Kidney epithelial cell (primary cell): ENCODE data around the gene TTLL11. TPM values are rescaled to one million over a fixed set of nuclear protein-coding genes. Genes with fewer than 3 reads are reported as not detected.

ENCODE experiments used
- DNase-seq: peaks from one replicate; pipeline ENCODE4 v3.0.0-alpha.2; 2010; ENCODE audit warnings: low read depth
- H3K27me3 ChIP-seq: 2 replicates; pipeline ENCODE4 v1.6.0; 2011; ENCODE audit warnings: low read length; ENCODE audit not compliant: control insufficient read depth, insufficient read depth
- H3K36me3 ChIP-seq: 2 replicates; pipeline ENCODE4 v1.5.1; 2011; ENCODE audit warnings: low read length; ENCODE audit not compliant: control insufficient read depth, insufficient read depth
- H3K4me3 ChIP-seq: 2 replicates; pipeline ENCODE4 v1.5.1; 2011; ENCODE audit warnings: low read depth, mild to moderate bottlenecking, control low read depth, low read length
- CTCF ChIP-seq: IDR thresholded peaks from 2 replicates; pipeline ENCODE4 v1.5.1; 2011; ENCODE audit warnings: mild to moderate bottlenecking, moderate library complexity, low read length, control low read depth, inconsistent platforms; ENCODE audit not compliant: insufficient read depth, poor library complexity, severe bottlenecking
- total RNA-seq: library from RNA; depleted of rRNA; stranded (reverse); fragments of >200 nt; gene quantifications from 2 replicates; pipeline ENCODE4 v1.2.3, GENCODE V29; 2015

TTLL11 gene
- total RNA-seq, 1 donor from 2014 or later = 4.2 TPM

DNA sequence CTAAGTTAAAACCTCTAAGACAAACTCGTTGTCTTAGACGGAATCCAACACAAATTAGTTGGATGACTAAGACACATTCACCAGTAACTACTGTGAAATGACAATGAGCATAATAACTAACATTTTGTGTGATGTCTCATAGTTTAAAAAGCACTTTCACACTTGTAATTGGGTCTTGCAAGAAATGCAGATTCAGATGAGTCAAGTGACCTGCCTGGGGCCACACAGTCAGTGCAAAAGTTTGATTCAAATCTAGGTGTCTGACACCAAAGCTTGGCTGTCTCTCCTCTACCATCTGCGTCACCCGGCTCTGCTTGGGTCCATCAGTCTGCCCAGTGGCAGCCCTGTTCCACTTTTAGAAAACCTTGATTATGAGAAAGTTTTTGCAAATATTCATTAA lies 143.7 kb downstream of the TTLL11 start:
- no peak overlapping the region for H3K4me3 ChIP-seq
- no peaks in the 10 kb centered on the region for H3K27me3 ChIP-seq
- no peaks in the 10 kb centered on the region for H3K36me3 ChIP-seq
- no peak for TF ChIP-seq CTCF
- no peak for DNase-seq

GRCh38 chr9:121947775-121948174 lies 145.3 kb downstream of the TTLL11 start:
- Histone ChIP-seq H3K36me3 (no peaks in the 10 kb centered on the region), H3K27me3 (no peaks in the 10 kb centered on the region), H3K4me3 (no peak overlapping the region)
- no peak for TF ChIP-seq CTCF
- no peak for DNase-seq

GRCh38 chr9:121946465-121946864 lies 146.6 kb downstream of the TTLL11 start:
- no peak overlapping the region for H3K4me3 ChIP-seq
- no peak for TF ChIP-seq CTCF
- H3K27me3 ChIP-seq = no peaks in the 10 kb centered on the region
- no peaks in the 10 kb centered on the region for H3K36me3 ChIP-seq
- DNase-seq = no peak

DNA sequence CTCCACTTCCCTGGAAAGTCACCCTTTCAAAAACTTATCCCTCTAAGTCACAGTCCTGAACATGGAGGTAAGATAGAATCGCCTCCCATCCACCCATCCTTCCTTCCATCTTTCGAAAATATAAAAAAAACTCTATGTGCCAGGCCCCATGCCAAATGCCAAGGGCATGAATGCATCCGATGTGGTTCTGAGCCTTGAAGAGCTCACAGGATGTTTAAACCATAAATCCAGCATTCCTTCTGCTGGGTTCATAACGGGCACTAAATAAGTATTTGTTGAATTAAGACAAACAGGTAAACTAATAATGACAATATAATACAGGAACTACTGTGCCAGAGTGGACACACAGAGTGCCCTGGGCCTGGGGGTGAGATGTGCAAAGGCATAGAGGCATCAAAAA lies 147.3 kb downstream of the TTLL11 start:
- no peak for TF ChIP-seq CTCF
- Histone ChIP-seq H3K36me3 (no peaks in the 10 kb centered on the region), H3K27me3 (no peaks in the 10 kb centered on the region), H3K4me3 (no peak overlapping the region)
- no peak for DNase-seq

DNA sequence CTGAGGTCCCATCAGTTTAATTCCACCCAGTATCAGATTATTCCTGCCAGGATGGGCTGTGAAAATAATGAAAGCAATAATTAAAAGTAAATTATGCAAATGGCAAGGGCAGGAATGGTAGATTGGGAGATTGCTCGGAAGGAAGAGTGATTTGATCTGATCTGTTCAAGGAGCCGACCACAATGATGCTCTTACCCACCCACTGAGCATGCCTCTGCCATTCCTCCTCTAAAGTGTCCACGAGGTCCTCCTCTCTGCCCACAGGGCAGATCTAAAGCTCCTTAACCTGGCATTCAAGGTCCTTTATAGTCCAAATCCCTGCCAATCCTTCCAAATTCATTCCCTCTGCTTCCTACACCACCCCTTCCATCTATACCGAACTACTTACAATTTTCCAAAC lies 147.8 kb downstream of the TTLL11 start:
- TF ChIP-seq CTCF = no peak
- no peak overlapping the region for H3K4me3 ChIP-seq
- H3K36me3 ChIP-seq = no peaks in the 10 kb centered on the region
- no peaks in the 10 kb centered on the region for H3K27me3 ChIP-seq
- no peak for DNase-seq

- no peak overlapping the region for H3K4me3 ChIP-seq
- no peaks in the 10 kb centered on the region for H3K27me3 ChIP-seq
- DNase-seq = no peak
- H3K36me3 ChIP-seq = no peaks in the 10 kb centered on the region
- TF ChIP-seq CTCF = no peak
Measured at GRCh38 chr9:121944711-121945191, 148.4 kb downstream of the TTLL11 start.
